RKO (cell line): Measurements from ENCODE around the gene MGAT4B.

Experiments
- DNase-seq: peaks from one replicate; pipeline ENCODE4 v3.0.0-alpha.2; 2016; ENCODE audit warnings: low spot score

The MGAT4B gene

GRCh38 chr5:179825655-179826182 lies 19.1 kb upstream of the MGAT4B start:
- no peak for DNase-seq

GRCh38 chr5:179824745-179825112 lies 18.1 kb upstream of the MGAT4B start:
- no peak for DNase-seq

- no peak for DNase-seq
These were observed 17.5 kb upstream of the MGAT4B start for GRCh38 chr5:179823937-179824744.

- no peak for DNase-seq
These were observed 15.9 kb upstream of the MGAT4B start for GRCh38 chr5:179822444-179822990.

- no peak for DNase-seq
These were observed 15.4 kb upstream of the MGAT4B start for GRCh38 chr5:179822059-179822432.

- peak; percentile 92 for DNase-seq
These were observed 14.8 kb upstream of the MGAT4B start for GRCh38 chr5:179821298-179822058.

GRCh38 chr5:179820483-179821297 lies 14.0 kb upstream of the MGAT4B start, which contains the start of gene SQSTM1:
Gene SQSTM1 (plus strand): TSS chr5:179820905. CDS start chr5:179820937, 32 bp downstream.
- peak; percentile 76 for DNase-seq

- peak; percentile 57 for DNase-seq
These were observed 13.4 kb upstream of the MGAT4B start for GRCh38 chr5:179820127-179820482.

GRCh38 chr5:179819296-179820126 lies 12.8 kb upstream of the MGAT4B start:
- DNase-seq: peak; percentile 89

- peak; percentile 96 for DNase-seq
These were observed 12.2 kb upstream of the MGAT4B start for GRCh38 chr5:179818746-179819295.

- DNase-seq: no peak
These were observed 11.5 kb upstream of the MGAT4B start for GRCh38 chr5:179817890-179818745.

GRCh38 chr5:179817470-179817840 lies 10.8 kb upstream of the MGAT4B start:
- DNase-seq: no peak

- no peak for DNase-seq
These were observed 10.3 kb upstream of the MGAT4B start for GRCh38 chr5:179816796-179817469.

- DNase-seq: no peak
These were observed 9.7 kb upstream of the MGAT4B start for GRCh38 chr5:179816401-179816795.

- DNase-seq: no peak
These were observed 9.0 kb upstream of the MGAT4B start for GRCh38 chr5:179815491-179816249.

- no peak for DNase-seq
These were observed 7.4 kb upstream of the MGAT4B start for GRCh38 chr5:179814090-179814489.

GRCh38 chr5:179812997-179813607 lies 6.4 kb upstream of the MGAT4B start:
- no peak for DNase-seq
